ENCODE measurements around the gene P2RY8.
"Not testable (repeated sequence)": the region's sequence is repeated elsewhere in the genome, so short reads cannot be mapped to it uniquely, and the experiment has no call there.

P2RY8 gene

DNA sequence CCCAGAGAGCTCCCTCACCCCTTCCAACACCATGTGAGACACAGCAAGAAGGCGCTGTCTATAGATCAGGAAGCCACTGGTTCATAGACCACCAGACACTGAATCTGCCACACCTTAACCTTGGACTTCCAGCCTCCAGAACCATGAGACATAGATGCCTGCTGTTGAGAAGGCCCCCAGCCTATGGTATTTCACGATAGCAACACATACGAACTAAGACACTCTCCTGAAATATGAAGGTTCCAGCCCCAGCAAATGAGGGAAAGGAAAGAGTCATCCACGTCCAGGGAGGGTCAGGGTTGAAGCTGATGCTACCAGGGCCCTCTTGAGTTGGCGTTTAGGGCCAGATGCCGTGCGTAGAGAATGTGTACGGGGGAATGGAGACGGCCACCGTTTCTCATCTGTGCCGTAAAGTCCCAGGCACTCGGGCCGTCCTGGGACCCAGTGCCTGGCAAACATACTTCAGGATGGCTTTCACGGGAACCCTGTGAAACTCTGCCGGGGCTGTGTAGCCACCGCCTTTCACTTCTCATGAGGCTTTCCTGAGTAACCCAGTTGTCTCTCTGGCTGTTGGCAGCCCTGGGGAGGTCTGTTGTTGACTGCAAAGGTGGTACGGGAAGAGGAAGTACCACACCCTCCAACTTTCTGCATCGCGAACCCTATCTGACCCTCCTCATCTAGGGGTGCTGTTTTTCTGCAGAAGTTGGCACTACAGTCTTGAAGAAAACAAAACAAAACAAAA is 17.7 kb upstream of the P2RY8 start:
- no peak overlapping the region for H3K4me3 ChIP-seq (ENCODE audit: low read depth, low read length)
- TF ChIP-seq, protein P1, sequence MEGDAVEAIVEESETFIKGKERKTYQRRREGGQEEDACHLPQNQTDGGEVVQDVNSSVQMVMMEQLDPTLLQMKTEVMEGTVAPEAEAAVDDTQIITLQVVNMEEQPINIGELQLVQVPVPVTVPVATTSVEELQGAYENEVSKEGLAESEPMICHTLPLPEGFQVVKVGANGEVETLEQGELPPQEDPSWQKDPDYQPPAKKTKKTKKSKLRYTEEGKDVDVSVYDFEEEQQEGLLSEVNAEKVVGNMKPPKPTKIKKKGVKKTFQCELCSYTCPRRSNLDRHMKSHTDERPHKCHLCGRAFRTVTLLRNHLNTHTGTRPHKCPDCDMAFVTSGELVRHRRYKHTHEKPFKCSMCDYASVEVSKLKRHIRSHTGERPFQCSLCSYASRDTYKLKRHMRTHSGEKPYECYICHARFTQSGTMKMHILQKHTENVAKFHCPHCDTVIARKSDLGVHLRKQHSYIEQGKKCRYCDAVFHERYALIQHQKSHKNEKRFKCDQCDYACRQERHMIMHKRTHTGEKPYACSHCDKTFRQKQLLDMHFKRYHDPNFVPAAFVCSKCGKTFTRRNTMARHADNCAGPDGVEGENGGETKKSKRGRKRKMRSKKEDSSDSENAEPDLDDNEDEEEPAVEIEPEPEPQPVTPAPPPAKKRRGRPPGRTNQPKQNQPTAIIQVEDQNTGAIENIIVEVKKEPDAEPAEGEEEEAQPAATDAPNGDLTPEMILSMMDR (IDR thresholded peaks at IDR 0.05; ENCODE audit: low read depth, low read length) = no peak

GRCh38 chrX:1551959-1552546 is 15.1 kb upstream of the P2RY8 start:
- H3K4me3 ChIP-seq (ENCODE audit: low read depth, low read length) = no peak overlapping the region
- TF ChIP-seq, protein P1 (IDR thresholded peaks at IDR 0.05; ENCODE audit: low read depth, low read length) = no peak

GRCh38 chrX:1546691-1547251 is 9.8 kb upstream of the P2RY8 start:
- no peak overlapping the region for H3K4me3 ChIP-seq (ENCODE audit: low read depth, low read length)
- TF ChIP-seq, protein P1 (IDR thresholded peaks at IDR 0.05; ENCODE audit: low read depth, low read length) = no peak

- no peak overlapping the region for H3K4me3 ChIP-seq (ENCODE audit: low read depth, low read length)
- TF ChIP-seq, protein P1 (IDR thresholded peaks at IDR 0.05; ENCODE audit: low read depth, low read length) = no peak
These were observed 8.9 kb upstream of the P2RY8 start for GRCh38 chrX:1545776-1546408.

- TF ChIP-seq, protein P1 (IDR thresholded peaks at IDR 0.05; ENCODE audit: low read depth, low read length) = no peak
- no peak overlapping the region for H3K4me3 ChIP-seq (ENCODE audit: low read depth, low read length)
These were observed 6.2 kb upstream of the P2RY8 start for GRCh38 chrX:1542994-1543725.

GRCh38 chrX:1539146-1539545 is 2.2 kb upstream of the P2RY8 start:
- not testable (repeated sequence) for H3K4me3 ChIP-seq (ENCODE audit: low read depth, low read length)

- H3K4me3 ChIP-seq (ENCODE audit: low read depth, low read length) = not testable (repeated sequence)
These were observed 718 bp upstream of the P2RY8 start for GRCh38 chrX:1537716-1538090.

DNA sequence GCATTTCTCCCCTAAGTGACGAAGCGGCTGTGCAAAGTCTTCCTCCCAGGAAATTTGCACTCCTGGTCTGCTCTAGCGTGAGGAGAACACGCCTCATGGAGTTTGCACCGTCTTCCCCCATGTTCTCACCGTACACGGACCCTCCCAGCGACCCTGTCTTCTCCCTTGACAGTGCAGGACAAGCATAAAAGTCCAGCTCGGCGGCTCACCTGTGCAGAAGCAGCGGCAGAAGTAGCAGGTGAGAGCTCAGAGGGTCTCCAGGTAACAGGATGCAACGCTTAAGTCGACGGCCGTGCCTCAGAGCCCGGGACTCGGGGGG is 314 bp downstream of the P2RY8 start:
- no peak overlapping the region for H3K4me3 ChIP-seq (ENCODE audit: low read depth, low read length)
- TF ChIP-seq, protein P1 (IDR thresholded peaks at IDR 0.05; ENCODE audit: low read depth, low read length) = no peak
